Left cardiac atrium (tissue), 2 donors: ENCODE results near the gene GZMB. TPM values are rescaled to one million over a fixed set of nuclear protein-coding genes. Genes with fewer than 3 reads are reported as not detected.

Experiments
- total RNA-seq, 2 donors: library from RNA; stranded (reverse); fragmentation: NEBNext Ultra II Directional; extraction: Animal tissue kit (Norgen Biotek cat#: 25700); gene quantifications; one replicate each; pipeline ENCODE4 v1.2.1, GENCODE V29; 2021
- donor health status: DM: no; HTN: yes; CAD: no; lungs with severe emphysema.
- donor health status: DM: yes; HTN: yes; CAD: no.

GZMB gene
- total RNA-seq, 2 donors from 2014 or later: 0.47 to 0.73 TPM

Other genes starting within 250 kb of the GZMB start
- 10 to 100 TPM in 1 of 2 donors, 1 to 10 TPM in 1; 6.5 to 12.0 TPM for gene NYNRIN, start 235.2 kb downstream of the GZMB start, total RNA-seq
- gene CBLN3, start 204.5 kb downstream of the GZMB start, total RNA-seq: 1 to 10 TPM; 2.2 to 2.5 TPM
- 10 to 100 TPM; 24.8 to 27.1 TPM for gene KHNYN, start 204.2 kb downstream of the GZMB start, total RNA-seq
- 10 to 100 TPM; 72.0 to 78.8 TPM for gene SDR39U1, start 191.4 kb downstream of the GZMB start, total RNA-seq
- 1 to 10 TPM in 1 of 2 donors, under 1 TPM in 1; 0.42 to 5.2 TPM for gene CMA1, start 125.9 kb downstream of the GZMB start, total RNA-seq
- gene CTSG, start 57.9 kb downstream of the GZMB start, total RNA-seq: 1 to 10 TPM; 2.4 to 5.3 TPM
- 1 to 10 TPM in 1 of 2 donors, not detected in 1; 2.0 TPM for gene GZMH, start 24.5 kb downstream of the GZMB start, total RNA-seq